ENCODE measurements around the gene ALOX12.

DNA sequence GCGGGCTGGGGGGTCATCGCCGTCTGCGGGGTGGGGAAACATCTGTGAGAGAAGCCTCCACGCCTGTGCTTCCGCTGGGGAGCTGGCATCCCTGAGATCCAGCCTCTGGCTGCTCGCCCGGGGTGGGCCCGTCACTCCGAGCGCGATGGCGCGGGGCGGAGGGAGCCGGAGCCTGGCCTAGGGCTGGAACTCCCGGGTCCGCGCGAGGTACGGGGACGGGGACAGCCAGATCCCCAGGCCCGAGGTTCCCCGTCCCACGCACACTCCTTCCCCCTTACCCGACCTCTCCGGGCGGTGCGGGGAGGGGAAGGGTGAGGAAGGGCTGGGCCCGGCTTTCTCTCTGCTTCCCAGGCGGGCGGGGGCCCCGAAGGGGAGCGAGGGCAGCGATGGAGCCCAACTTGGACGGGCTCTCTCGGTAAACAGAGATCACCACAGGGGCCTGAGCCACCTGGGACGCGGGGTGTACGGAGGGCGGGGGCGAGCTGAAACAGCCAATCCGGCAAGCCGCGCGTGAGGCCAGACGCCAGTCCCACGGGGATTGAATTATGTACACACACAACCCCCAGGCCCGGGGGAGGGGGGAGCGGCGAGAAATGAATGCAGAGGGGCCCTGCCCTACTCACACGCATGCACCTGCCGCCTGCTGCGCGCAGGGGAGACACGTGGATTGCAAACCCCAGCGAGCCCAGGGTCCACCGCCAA is 47.8 kb downstream of the ALOX12 start, which contains the start of gene SLC16A11:
- TF ChIP-seq, protein P1, sequence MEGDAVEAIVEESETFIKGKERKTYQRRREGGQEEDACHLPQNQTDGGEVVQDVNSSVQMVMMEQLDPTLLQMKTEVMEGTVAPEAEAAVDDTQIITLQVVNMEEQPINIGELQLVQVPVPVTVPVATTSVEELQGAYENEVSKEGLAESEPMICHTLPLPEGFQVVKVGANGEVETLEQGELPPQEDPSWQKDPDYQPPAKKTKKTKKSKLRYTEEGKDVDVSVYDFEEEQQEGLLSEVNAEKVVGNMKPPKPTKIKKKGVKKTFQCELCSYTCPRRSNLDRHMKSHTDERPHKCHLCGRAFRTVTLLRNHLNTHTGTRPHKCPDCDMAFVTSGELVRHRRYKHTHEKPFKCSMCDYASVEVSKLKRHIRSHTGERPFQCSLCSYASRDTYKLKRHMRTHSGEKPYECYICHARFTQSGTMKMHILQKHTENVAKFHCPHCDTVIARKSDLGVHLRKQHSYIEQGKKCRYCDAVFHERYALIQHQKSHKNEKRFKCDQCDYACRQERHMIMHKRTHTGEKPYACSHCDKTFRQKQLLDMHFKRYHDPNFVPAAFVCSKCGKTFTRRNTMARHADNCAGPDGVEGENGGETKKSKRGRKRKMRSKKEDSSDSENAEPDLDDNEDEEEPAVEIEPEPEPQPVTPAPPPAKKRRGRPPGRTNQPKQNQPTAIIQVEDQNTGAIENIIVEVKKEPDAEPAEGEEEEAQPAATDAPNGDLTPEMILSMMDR (IDR thresholded peaks at IDR 0.05 in 4 of 5, conservative IDR thresholded peaks at IDR 0.05 in 1 of 5): no peak
- no peak for TF ChIP-seq POLR2A (IDR thresholded peaks at IDR 0.05)

All from gastrocnemius medialis (tissue), 4 donors.